Coronary artery (tissue), 2 donors: ENCODE measurements around the gene LEKR1.
"Not testable (repeated sequence)": the region's sequence is repeated elsewhere in the genome, so short reads cannot be mapped to it uniquely, and the experiment has no call there.

Experiments
- DNase-seq: peaks from one replicate; pipeline ENCODE4 v3.0.0-alpha.2; 2017; ENCODE audit warnings: low spot score
- H3K27ac ChIP-seq, 2 donors: fragments of 200-600 bp; sonication (generic); one replicate each; pipeline ENCODE4 v1.5.1; 2016 to 2019
- H3K4me3 ChIP-seq: fragments of 200-600 bp; sonication (generic); 2 replicates; pipeline ENCODE4 v1.5.1; 2016; ENCODE audit warnings: mild to moderate bottlenecking, moderate library complexity
- CTCF ChIP-seq: fragments of 200-600 bp; sonication (generic); IDR thresholded peaks from one replicate; pipeline ENCODE4 v1.5.1; 2019; ENCODE audit warnings: antibody characterized with exemption

LEKR1 gene

GRCh38 chr3:156862338-156862737 lies 36.2 kb downstream of the LEKR1 start:
- no peak for DNase-seq
- no peak for TF ChIP-seq CTCF
- H3K4me3 ChIP-seq: no peak overlapping the region
- no peak overlapping the region for H3K27ac ChIP-seq

GRCh38 chr3:156865732-156866131 lies 39.6 kb downstream of the LEKR1 start:
- no peak for TF ChIP-seq CTCF
- Histone ChIP-seq H3K4me3 (no peak overlapping the region), H3K27ac (no peak overlapping the region)
- DNase-seq: no peak

- no peak for TF ChIP-seq CTCF
- DNase-seq: no peak
- Histone ChIP-seq H3K27ac (no peak overlapping the region), H3K4me3 (no peak overlapping the region)
Observed at GRCh38 chr3:156867174-156867573, 41.0 kb downstream of the LEKR1 start.

GRCh38 chr3:156867920-156868319 lies 41.8 kb downstream of the LEKR1 start:
- Histone ChIP-seq H3K27ac (no peak overlapping the region), H3K4me3 (no peak overlapping the region)
- no peak for DNase-seq
- no peak for TF ChIP-seq CTCF

GRCh38 chr3:156873906-156874305 lies 47.8 kb downstream of the LEKR1 start:
- H3K27ac ChIP-seq: no peak overlapping the region
- H3K4me3 ChIP-seq: no peak overlapping the region
- no peak for DNase-seq
- no peak for TF ChIP-seq CTCF

- not testable (repeated sequence) for H3K27ac ChIP-seq, DNase-seq, H3K4me3 ChIP-seq
Observed at GRCh38 chr3:156879491-156879890, 53.3 kb downstream of the LEKR1 start.

- DNase-seq: no peak
- Histone ChIP-seq H3K4me3 (no peak overlapping the region), H3K27ac (no peak overlapping the region)
- TF ChIP-seq CTCF: no peak
Observed at GRCh38 chr3:156885761-156886160, 59.6 kb downstream of the LEKR1 start.

GRCh38 chr3:156888176-156888575 lies 62.0 kb downstream of the LEKR1 start:
- no peak for TF ChIP-seq CTCF
- no peak for DNase-seq
- no peak overlapping the region for H3K4me3 ChIP-seq
- no peak overlapping the region for H3K27ac ChIP-seq
